K562 (cell line): ENCODE results near the gene PEX6. TPM values are rescaled to one million over a fixed set of nuclear protein-coding genes. Genes with fewer than 3 reads are reported as not detected.

ENCODE experiments used
- BMI1 ChIP-seq: fragments of 150-350 bp; IDR thresholded peaks from 2 replicates; pipeline ENCODE4 v1.6.1; 2014; ENCODE audit warnings: low read length
- HNRNPUL1 ChIP-seq: fragments of 200-400 bp; formaldehyde crosslinking; IDR thresholded peaks from 2 replicates; pipeline ENCODE4 v1.6.1; 2017; ENCODE audit warnings: low read length
- KLF16 ChIP-seq: IDR thresholded peaks from 2 replicates; pipeline ENCODE4 v1.6.1; 2016; ENCODE audit warnings: antibody characterized with exemption
- MAFK ChIP-seq: IDR thresholded peaks from 2 replicates; pipeline ENCODE4 v1.6.1; 2011; ENCODE audit warnings: low read length, improper control_type of control experiment
- PURB ChIP-seq: sonication (generic); formaldehyde crosslinking; IDR thresholded peaks from 2 replicates; pipeline ENCODE4 v1.9.0; 2021; ENCODE audit warnings: low read depth, mild to moderate bottlenecking, missing genetic modification reagents
- RBM15 ChIP-seq: fragments of 200-400 bp; formaldehyde crosslinking; IDR thresholded peaks from 2 replicates; pipeline ENCODE4 v1.6.1; 2018; ENCODE audit warnings: mild to moderate bottlenecking, low read length, moderate library complexity; ENCODE audit not compliant: insufficient read depth
- SAP30 ChIP-seq: fragments of 200-600 bp; sonication (generic); IDR thresholded peaks from 2 replicates; pipeline ENCODE4 v1.6.1; 2012; ENCODE audit warnings: borderline replicate concordance, low read depth, mild to moderate bottlenecking, moderate library complexity, low read length, control low read depth, inconsistent platforms; ENCODE audit not compliant: insufficient read depth, poor library complexity, severe bottlenecking
- ZNF197 ChIP-seq: fragments of 200-800 bp; sonication (Bioruptor generic); IDR thresholded peaks from 2 replicates; pipeline ENCODE4 v1.6.1; 2016; ENCODE audit warnings: low read depth, missing genetic modification characterization, missing compliant biosample characterization
- ZNF347 ChIP-seq: fragments of 450-650 bp; formaldehyde crosslinking; IDR thresholded peaks from 2 replicates; pipeline ENCODE4 v1.4.0; 2020; ENCODE audit warnings: low read depth, mild to moderate bottlenecking, moderate library complexity
- polyA plus RNA-seq, 8 experiments: library from polyadenylated mRNA; depleted of rRNA in 4 of 8; stranded (reverse) in 5 of 8; unstranded in 3 of 8; fragments of >200 nt; fragmentation: Nextera tagmentation in 2 of 8; fragmentation: Illumina TruSeq in 1 of 8; extraction: Ambion mirVana in 2 of 8; extraction: Trizol in 1 of 8; gene quantifications; 2 replicates each; pipeline versions ENCODE4 v1.2.1 to v1.2.3, GENCODE V29; 2011 to 2014; ENCODE audit warnings: inconsistent platforms in 1 of 8, missing spikeins in 1 of 8
- total RNA-seq, 7 experiments: library from RNA; depleted of rRNA in 6 of 7; stranded (reverse); fragments of >200 nt in 6 of 7; fragmentation: Illumina TruSeq in 2 of 7; extraction: Trizol in 2 of 7; gene quantifications; 2 replicates each; pipeline versions ENCODE4 v1.2.1 to v1.2.3, GENCODE V29; 2011 to 2021; ENCODE audit warnings: low replicate concordance in 1 of 7
- TF ChIP-seq, protein P1 (sequence below): IDR thresholded peaks from 2 replicates; pipeline ENCODE4 v1.6.1; 2011; ENCODE audit warnings: borderline replicate concordance, low read depth, mild to moderate bottlenecking, moderate library complexity, low read length; ENCODE audit not compliant: insufficient read depth, poor library complexity, severe bottlenecking
- TF ChIP-seq, protein P2 (sequence below): IDR thresholded peaks from 3 replicates; pipeline ENCODE4 v1.6.1; 2011; ENCODE audit warnings: borderline replicate concordance, mild to moderate bottlenecking, moderate library complexity; ENCODE audit not compliant: insufficient read length; ENCODE audit errors: extremely low read depth
- TF ChIP-seq, protein P3 (sequence below), 2 experiments: fragments of 200-800 bp in 1 of 2; sonication (Bioruptor generic) in 1 of 2; sonication (generic) in 1 of 2; formaldehyde crosslinking in 1 of 2; IDR thresholded peaks in 1 of 2; conservative IDR thresholded peaks in 1 of 2; 2 replicates each; pipeline versions ENCODE4 v1.5.0 to v1.6.1; 2016 to 2020; ENCODE audit warnings: missing compliant biosample characterization in 1 of 2, missing genetic modification characterization in 1 of 2, missing genetic modification reagents in 1 of 2

The PEX6 gene
- total and polyA plus RNA-seq, 9 of the 15 experiments (the other 6 are each of a cell fraction or from before 2014, with no cell fraction given): 0.17 to 20.8 (median 6.9) TPM

DNA sequence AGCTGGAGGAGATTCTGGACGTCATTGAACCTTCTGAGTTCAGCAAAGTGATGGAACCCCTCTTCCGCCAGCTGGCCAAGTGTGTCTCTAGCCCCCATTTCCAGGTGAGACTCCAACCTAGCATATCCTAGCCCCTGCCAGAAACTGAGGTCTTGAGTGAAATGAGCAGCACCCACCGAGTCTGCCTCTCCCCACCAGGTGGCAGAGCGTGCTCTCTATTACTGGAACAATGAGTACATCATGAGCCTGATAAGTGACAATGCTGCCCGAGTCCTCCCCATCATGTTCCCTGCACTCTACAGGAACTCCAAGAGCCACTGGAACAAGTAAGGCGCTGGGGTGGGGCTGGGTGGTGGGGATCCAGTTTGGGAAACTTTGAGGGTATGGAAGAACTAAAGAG is 30.1 kb upstream of the PEX6 start (continued):
- TF ChIP-seq, protein P1, sequence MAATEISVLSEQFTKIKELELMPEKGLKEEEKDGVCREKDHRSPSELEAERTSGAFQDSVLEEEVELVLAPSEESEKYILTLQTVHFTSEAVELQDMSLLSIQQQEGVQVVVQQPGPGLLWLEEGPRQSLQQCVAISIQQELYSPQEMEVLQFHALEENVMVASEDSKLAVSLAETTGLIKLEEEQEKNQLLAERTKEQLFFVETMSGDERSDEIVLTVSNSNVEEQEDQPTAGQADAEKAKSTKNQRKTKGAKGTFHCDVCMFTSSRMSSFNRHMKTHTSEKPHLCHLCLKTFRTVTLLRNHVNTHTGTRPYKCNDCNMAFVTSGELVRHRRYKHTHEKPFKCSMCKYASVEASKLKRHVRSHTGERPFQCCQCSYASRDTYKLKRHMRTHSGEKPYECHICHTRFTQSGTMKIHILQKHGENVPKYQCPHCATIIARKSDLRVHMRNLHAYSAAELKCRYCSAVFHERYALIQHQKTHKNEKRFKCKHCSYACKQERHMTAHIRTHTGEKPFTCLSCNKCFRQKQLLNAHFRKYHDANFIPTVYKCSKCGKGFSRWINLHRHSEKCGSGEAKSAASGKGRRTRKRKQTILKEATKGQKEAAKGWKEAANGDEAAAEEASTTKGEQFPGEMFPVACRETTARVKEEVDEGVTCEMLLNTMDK: peak; percentile 76
- TF ChIP-seq SAP30 (no peak), PURB (CRISPR knock-in tag) (no peak), KLF16 (no peak), MAFK (no peak), ZNF197 (no peak), HNRNPUL1 (no peak), ZNF347 (CRISPR knock-in tag) (no peak), RBM15 (no peak), BMI1 (no peak)
- TF ChIP-seq, protein P2, sequence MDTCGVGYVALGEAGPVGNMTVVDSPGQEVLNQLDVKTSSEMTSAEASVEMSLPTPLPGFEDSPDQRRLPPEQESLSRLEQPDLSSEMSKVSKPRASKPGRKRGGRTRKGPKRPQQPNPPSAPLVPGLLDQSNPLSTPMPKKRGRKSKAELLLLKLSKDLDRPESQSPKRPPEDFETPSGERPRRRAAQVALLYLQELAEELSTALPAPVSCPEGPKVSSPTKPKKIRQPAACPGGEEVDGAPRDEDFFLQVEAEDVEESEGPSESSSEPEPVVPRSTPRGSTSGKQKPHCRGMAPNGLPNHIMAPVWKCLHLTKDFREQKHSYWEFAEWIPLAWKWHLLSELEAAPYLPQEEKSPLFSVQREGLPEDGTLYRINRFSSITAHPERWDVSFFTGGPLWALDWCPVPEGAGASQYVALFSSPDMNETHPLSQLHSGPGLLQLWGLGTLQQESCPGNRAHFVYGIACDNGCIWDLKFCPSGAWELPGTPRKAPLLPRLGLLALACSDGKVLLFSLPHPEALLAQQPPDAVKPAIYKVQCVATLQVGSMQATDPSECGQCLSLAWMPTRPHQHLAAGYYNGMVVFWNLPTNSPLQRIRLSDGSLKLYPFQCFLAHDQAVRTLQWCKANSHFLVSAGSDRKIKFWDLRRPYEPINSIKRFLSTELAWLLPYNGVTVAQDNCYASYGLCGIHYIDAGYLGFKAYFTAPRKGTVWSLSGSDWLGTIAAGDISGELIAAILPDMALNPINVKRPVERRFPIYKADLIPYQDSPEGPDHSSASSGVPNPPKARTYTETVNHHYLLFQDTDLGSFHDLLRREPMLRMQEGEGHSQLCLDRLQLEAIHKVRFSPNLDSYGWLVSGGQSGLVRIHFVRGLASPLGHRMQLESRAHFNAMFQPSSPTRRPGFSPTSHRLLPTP: no peak
- TF ChIP-seq, protein P3, sequence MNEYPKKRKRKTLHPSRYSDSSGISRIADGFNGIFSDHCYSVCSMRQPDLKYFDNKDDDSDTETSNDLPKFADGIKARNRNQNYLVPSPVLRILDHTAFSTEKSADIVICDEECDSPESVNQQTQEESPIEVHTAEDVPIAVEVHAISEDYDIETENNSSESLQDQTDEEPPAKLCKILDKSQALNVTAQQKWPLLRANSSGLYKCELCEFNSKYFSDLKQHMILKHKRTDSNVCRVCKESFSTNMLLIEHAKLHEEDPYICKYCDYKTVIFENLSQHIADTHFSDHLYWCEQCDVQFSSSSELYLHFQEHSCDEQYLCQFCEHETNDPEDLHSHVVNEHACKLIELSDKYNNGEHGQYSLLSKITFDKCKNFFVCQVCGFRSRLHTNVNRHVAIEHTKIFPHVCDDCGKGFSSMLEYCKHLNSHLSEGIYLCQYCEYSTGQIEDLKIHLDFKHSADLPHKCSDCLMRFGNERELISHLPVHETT (CRISPR knock-in tag; conservative IDR thresholded peaks at IDR 0.05 in 1 of 2, IDR thresholded peaks at IDR 0.05 in 1 of 2): no peak
